Right cardiac atrium (tissue), 5 donors: ENCODE results near the gene EMSY. TPM values are rescaled to one million over a fixed set of nuclear protein-coding genes. Genes with fewer than 3 reads are reported as not detected.
"Not testable (repeated sequence)": the region's sequence is repeated elsewhere in the genome, so short reads cannot be mapped to it uniquely, and the experiment has no call there.

Experiments used
- ATAC-seq, 2 donors: fragments of 200-7000 bp; cut with Tn5 transposase; one replicate each; pipeline versions ENCODE4 v1.8.0 to v1.9.1; 2020; ENCODE audit warnings: moderate library complexity in 2 of 2, mild to moderate bottlenecking in 1 of 2
- DNase-seq, 3 donors: peaks; one replicate each; pipeline ENCODE4 v3.0.0-alpha.2; 2020
- H3K27ac ChIP-seq: one replicate; pipeline ENCODE4 v1.5.1; 2013; ENCODE audit warnings: mild to moderate bottlenecking, low read length, control low read depth, moderate library complexity
- H3K27me3 ChIP-seq: one replicate; pipeline ENCODE4 v1.6.1; 2013; ENCODE audit not compliant: control insufficient read depth, insufficient read depth
- H3K4me1 ChIP-seq: one replicate; pipeline ENCODE4 v1.6.1; 2013; ENCODE audit warnings: low read length; ENCODE audit not compliant: control insufficient read depth, insufficient read depth
- H3K4me3 ChIP-seq: one replicate; pipeline ENCODE4 v1.5.1; 2013; ENCODE audit warnings: low read length, control low read depth
- H3K9me3 ChIP-seq: one replicate; pipeline ENCODE4 v1.6.1; 2013; ENCODE audit warnings: low read length; ENCODE audit not compliant: control insufficient read depth
- WGBS: extraction: QIAGEN DNeasy Blood & Tissue Kit; methylation state at CpG from one replicate; pipeline ENCODE4 v1.1.7; 2013; 5-methylcytosine and 5-hydroxymethylcytosine counted together
- intact Hi-C, 4 donors: fragments of 100-400 bp; cut with DNase I; formaldehyde crosslinking; loops; one replicate each; pipeline versions ENCODE4 v1.11.0 to v1.14.0; 2022 to 2023
- polyA plus RNA-seq: library from polyadenylated mRNA; stranded (reverse); fragments of 200-250 nt; gene quantifications from one replicate; pipeline ENCODE4 v1.2.3, GENCODE V29; 2013
- total RNA-seq, 4 donors: library from RNA; stranded (reverse); fragmentation: NEBNext Ultra II Directional; extraction: Animal tissue kit (Norgen Biotek cat#: 25700); gene quantifications; one replicate each; pipeline ENCODE4 v1.2.1, GENCODE V29; 2021
- donor health status: healthy with polysubstance abuse.
- donor health status: DM: no; HTN: yes; CAD: no.
- donor health status: DM: no; HTN: no; CAD: no.
- donor health status: DM: no; HTN: yes; CAD: no; lungs with severe emphysema.
- donor health status: DM: yes; HTN: yes; CAD: no.

The EMSY gene
- total and polyA plus RNA-seq, 5 donors: 7.8 to 22.7 (median 19.7) TPM

GRCh38 chr11:76588455-76589325 lies 143.9 kb downstream of the EMSY start:
- Histone ChIP-seq H3K27me3 (no peaks in the 10 kb centered on the region), H3K9me3 (no peaks in the 10 kb centered on the region), H3K4me1 (peaks cover 2% of the 10 kb centered on the region), H3K4me3 (no peak overlapping the region), H3K27ac (peak overlapping the region; percentile 97)
- intact Hi-C loops: no loop called here
- WGBS: 45% methylated on average over 25 of the region's 25 CpGs
- ATAC-seq: peak; percentile 92 to 96
- DNase-seq: peak; percentile 80 to 90 (median 89)

GRCh38 chr11:76589477-76589876 lies 144.7 kb downstream of the EMSY start:
- ATAC-seq (no peak), DNase-seq (peak in 1 of 3 donors; percentile 36)
- Histone ChIP-seq H3K27me3 (no peaks in the 10 kb centered on the region), H3K4me3 (no peak overlapping the region), H3K4me1 (peaks cover 2% of the 10 kb centered on the region), H3K27ac (no peak overlapping the region), H3K9me3 (no peaks in the 10 kb centered on the region)
- intact Hi-C loops: no loop called here
- WGBS: 96% methylated on average over 10 of the region's 10 CpGs

- DNase-seq (peak in 1 of 3 donors; percentile 42), ATAC-seq (no peak)
- WGBS: 78% methylated on average over 9 of the region's 9 CpGs
- no peaks in the 10 kb centered on the region for H3K27me3 ChIP-seq
- peaks cover 2% of the 10 kb centered on the region for H3K4me1 ChIP-seq
- no peak overlapping the region for H3K27ac ChIP-seq
- no peak overlapping the region for H3K4me3 ChIP-seq
- intact Hi-C loops: no loop called here
- no peaks in the 10 kb centered on the region for H3K9me3 ChIP-seq
Observed at GRCh38 chr11:76589964-76590950, 145.4 kb downstream of the EMSY start.

GRCh38 chr11:76591416-76591815 lies 146.6 kb downstream of the EMSY start:
- H3K27ac ChIP-seq: no peak overlapping the region
- H3K4me3 ChIP-seq: no peak overlapping the region
- WGBS: 91% methylated on average over 8 of the region's 8 CpGs
- DNase-seq: no peak
- ATAC-seq: no peak
- no peaks in the 10 kb centered on the region for H3K27me3 ChIP-seq
- peaks cover 2% of the 10 kb centered on the region for H3K4me1 ChIP-seq
- H3K9me3 ChIP-seq: no peaks in the 10 kb centered on the region
- intact Hi-C loops: no loop called here

- Histone ChIP-seq H3K27me3 (no peaks in the 10 kb centered on the region), H3K27ac (no peak overlapping the region), H3K4me3 (no peak overlapping the region), H3K9me3 (no peaks in the 10 kb centered on the region), H3K4me1 (peaks cover 2% of the 10 kb centered on the region)
- ATAC-seq (no peak), DNase-seq (no peak)
- intact Hi-C loops: no loop called here
- WGBS: 93% methylated on average over 17 of the region's 17 CpGs
Observed at GRCh38 chr11:76592025-76592914, 147.5 kb downstream of the EMSY start.

- H3K27me3 ChIP-seq: no peaks in the 10 kb centered on the region
- intact Hi-C loops: no loop called here
- no peak overlapping the region for H3K27ac ChIP-seq
- H3K9me3 ChIP-seq: no peaks in the 10 kb centered on the region
- 93% methylated on average over 3 of the region's 3 CpGs for WGBS
- H3K4me3 ChIP-seq: no peak overlapping the region
- DNase-seq: peak in 1 of 3 donors; percentile 17
- no peak for ATAC-seq
- peaks cover 2% of the 10 kb centered on the region for H3K4me1 ChIP-seq
Observed at GRCh38 chr11:76592961-76593360, 148.1 kb downstream of the EMSY start.

- H3K27ac ChIP-seq, DNase-seq, H3K4me3 ChIP-seq, H3K27me3 ChIP-seq, ATAC-seq, H3K9me3 ChIP-seq, H3K4me1 ChIP-seq: not testable (repeated sequence)
- intact Hi-C loops: loop anchor here in 2 of 4 donors (5.0 kb wide), 2 partner anchors 82 to 87 kb away; no protein-coding TSS in a partner anchor
- 90% methylated on average over 4 of the region's 4 CpGs for WGBS
Observed at GRCh38 chr11:76595091-76595490, 150.3 kb downstream of the EMSY start.

GRCh38 chr11:76596652-76597051 lies 151.8 kb downstream of the EMSY start:
- DNase-seq: peak in 1 of 3 donors; percentile 18
- H3K4me1 ChIP-seq: no peaks in the 10 kb centered on the region
- intact Hi-C loops: loop anchor here in 2 of 4 donors (5.0 kb wide), 2 partner anchors 81 to 86 kb away; no protein-coding TSS in a partner anchor
- no peaks in the 10 kb centered on the region for H3K9me3 ChIP-seq
- H3K27ac ChIP-seq: no peak overlapping the region
- 73% methylated on average over 11 of the region's 11 CpGs for WGBS
- no peak for ATAC-seq
- H3K4me3 ChIP-seq: no peak overlapping the region
- no peaks in the 10 kb centered on the region for H3K27me3 ChIP-seq

- no peak overlapping the region for H3K27ac ChIP-seq
- ATAC-seq: no peak
- intact Hi-C loops: loop anchor here in 2 of 4 donors (5.0 kb wide), 2 partner anchors 80 to 85 kb away; no protein-coding TSS in a partner anchor
Observed at GRCh38 chr11:76597533-76598425, 153.0 kb downstream of the EMSY start.

More at GRCh38 chr11:76597533-76598425, 153.0 kb downstream of the EMSY start:
- WGBS: 88% methylated on average over 12 of the region's 12 CpGs
- H3K4me1 ChIP-seq: peaks cover 3% of the 10 kb centered on the region
- H3K9me3 ChIP-seq: no peaks in the 10 kb centered on the region
- peak in 1 of 3 donors; percentile 42 for DNase-seq
- H3K27me3 ChIP-seq: no peaks in the 10 kb centered on the region
- H3K4me3 ChIP-seq: no peak overlapping the region
